ENCODE measurements around the gene GAK. TPM values are rescaled to one million over a fixed set of nuclear protein-coding genes. Genes with fewer than 3 reads are reported as not detected.

Gene GAK
- total RNA-seq, 1 donor from 2014 or later: 19.8 TPM

GRCh38 chr4:854356-854755, 77.8 kb downstream of the GAK start:
- peaks cover 37 to 40% (median 38%) of the 10 kb centered on the region in 3 donors for H3K36me3 ChIP-seq (ENCODE audit: control insufficient read depth in 3 of 3, insufficient read depth in 3 of 3, low read length in 3 of 3)
- H3K9ac ChIP-seq (ENCODE audit: low read depth in 1 of 3, low read length in 3 of 3): no peak overlapping the region
- no peak overlapping the region for H3K4me3 ChIP-seq (ENCODE audit: low read length in 3 of 3)
- no peaks in the 10 kb centered on the region for H3K27me3 ChIP-seq (ENCODE audit: control insufficient read depth in 3 of 3, insufficient read depth in 3 of 3, low read length in 3 of 3)
- no peaks in the 10 kb centered on the region for H3K9me3 ChIP-seq (ENCODE audit: control insufficient read depth in 3 of 3, low read length in 3 of 3)
- no peak overlapping the region for H3K27ac ChIP-seq (ENCODE audit: low read depth, low read length)
- H3K4me1 ChIP-seq (ENCODE audit: control insufficient read depth in 3 of 3, insufficient read depth in 3 of 3, low read length in 3 of 3): no peaks in the 10 kb centered on the region

- Histone ChIP-seq H3K4me3 (ENCODE audit: low read length in 3 of 3) (no peak overlapping the region), H3K9ac (ENCODE audit: low read depth in 1 of 3, low read length in 3 of 3) (no peak overlapping the region), H3K9me3 (ENCODE audit: control insufficient read depth in 3 of 3, low read length in 3 of 3) (no peaks in the 10 kb centered on the region), H3K27me3 (ENCODE audit: control insufficient read depth in 3 of 3, insufficient read depth in 3 of 3, low read length in 3 of 3) (no peaks in the 10 kb centered on the region), H3K36me3 (ENCODE audit: control insufficient read depth in 3 of 3, insufficient read depth in 3 of 3, low read length in 3 of 3) (peaks cover 33 to 34% (median 34%) of the 10 kb centered on the region in 3 donors), H3K4me1 (ENCODE audit: control insufficient read depth in 3 of 3, insufficient read depth in 3 of 3, low read length in 3 of 3) (no peaks in the 10 kb centered on the region), H3K27ac (ENCODE audit: low read depth, low read length) (no peak overlapping the region)
Measured at GRCh38 chr4:853416-853781, 78.7 kb downstream of the GAK start.

- Histone ChIP-seq H3K36me3 (ENCODE audit: control insufficient read depth in 3 of 3, insufficient read depth in 3 of 3, low read length in 3 of 3) (peaks cover 21 to 29% (median 27%) of the 10 kb centered on the region in 3 donors), H3K9ac (ENCODE audit: low read depth in 1 of 3, low read length in 3 of 3) (no peak overlapping the region), H3K27me3 (ENCODE audit: control insufficient read depth in 3 of 3, insufficient read depth in 3 of 3, low read length in 3 of 3) (no peaks in the 10 kb centered on the region), H3K27ac (ENCODE audit: low read depth, low read length) (no peak overlapping the region), H3K9me3 (ENCODE audit: control insufficient read depth in 3 of 3, low read length in 3 of 3) (no peaks in the 10 kb centered on the region), H3K4me3 (ENCODE audit: low read length in 3 of 3) (no peak overlapping the region), H3K4me1 (ENCODE audit: control insufficient read depth in 3 of 3, insufficient read depth in 3 of 3, low read length in 3 of 3) (no peaks in the 10 kb centered on the region)
Measured at GRCh38 chr4:851701-852430, 80.2 kb downstream of the GAK start.

- no peak overlapping the region for H3K27ac ChIP-seq (ENCODE audit: low read depth, low read length)
- H3K4me1 ChIP-seq (ENCODE audit: control insufficient read depth in 3 of 3, insufficient read depth in 3 of 3, low read length in 3 of 3): no peaks in the 10 kb centered on the region
- no peak overlapping the region for H3K9ac ChIP-seq (ENCODE audit: low read depth in 1 of 3, low read length in 3 of 3)
- no peaks in the 10 kb centered on the region for H3K9me3 ChIP-seq (ENCODE audit: control insufficient read depth in 3 of 3, low read length in 3 of 3)
- peaks cover 17 to 25% (median 23%) of the 10 kb centered on the region in 3 donors for H3K36me3 ChIP-seq (ENCODE audit: control insufficient read depth in 3 of 3, insufficient read depth in 3 of 3, low read length in 3 of 3)
- H3K4me3 ChIP-seq (ENCODE audit: low read length in 3 of 3): no peak overlapping the region
- no peaks in the 10 kb centered on the region for H3K27me3 ChIP-seq (ENCODE audit: control insufficient read depth in 3 of 3, insufficient read depth in 3 of 3, low read length in 3 of 3)
Measured at GRCh38 chr4:850323-850945, 81.7 kb downstream of the GAK start.

GRCh38 chr4:849478-850175, 82.5 kb downstream of the GAK start:
- Histone ChIP-seq H3K36me3 (ENCODE audit: control insufficient read depth in 3 of 3, insufficient read depth in 3 of 3, low read length in 3 of 3) (peaks cover 17 to 23% (median 20%) of the 10 kb centered on the region in 3 donors), H3K4me1 (ENCODE audit: control insufficient read depth in 3 of 3, insufficient read depth in 3 of 3, low read length in 3 of 3) (no peaks in the 10 kb centered on the region), H3K27me3 (ENCODE audit: control insufficient read depth in 3 of 3, insufficient read depth in 3 of 3, low read length in 3 of 3) (no peaks in the 10 kb centered on the region), H3K9me3 (ENCODE audit: control insufficient read depth in 3 of 3, low read length in 3 of 3) (no peaks in the 10 kb centered on the region), H3K27ac (ENCODE audit: low read depth, low read length) (no peak overlapping the region), H3K4me3 (ENCODE audit: low read length in 3 of 3) (no peak overlapping the region), H3K9ac (ENCODE audit: low read depth in 1 of 3, low read length in 3 of 3) (no peak overlapping the region)

GRCh38 chr4:848803-849477, 83.2 kb downstream of the GAK start:
- Histone ChIP-seq H3K9me3 (ENCODE audit: control insufficient read depth in 3 of 3, low read length in 3 of 3) (no peaks in the 10 kb centered on the region), H3K27me3 (ENCODE audit: control insufficient read depth in 3 of 3, insufficient read depth in 3 of 3, low read length in 3 of 3) (no peaks in the 10 kb centered on the region), H3K36me3 (ENCODE audit: control insufficient read depth in 3 of 3, insufficient read depth in 3 of 3, low read length in 3 of 3) (peaks cover 17 to 23% (median 18%) of the 10 kb centered on the region in 3 donors), H3K27ac (ENCODE audit: low read depth, low read length) (no peak overlapping the region), H3K4me1 (ENCODE audit: control insufficient read depth in 3 of 3, insufficient read depth in 3 of 3, low read length in 3 of 3) (no peaks in the 10 kb centered on the region), H3K9ac (ENCODE audit: low read depth in 1 of 3, low read length in 3 of 3) (no peak overlapping the region), H3K4me3 (ENCODE audit: low read length in 3 of 3) (no peak overlapping the region)

- H3K36me3 ChIP-seq (ENCODE audit: control insufficient read depth in 3 of 3, insufficient read depth in 3 of 3, low read length in 3 of 3): peaks cover 17 to 22% (median 18%) of the 10 kb centered on the region in 3 donors
- H3K4me1 ChIP-seq (ENCODE audit: control insufficient read depth in 3 of 3, insufficient read depth in 3 of 3, low read length in 3 of 3): no peaks in the 10 kb centered on the region
- H3K9ac ChIP-seq (ENCODE audit: low read depth in 1 of 3, low read length in 3 of 3): no peak overlapping the region
- no peaks in the 10 kb centered on the region for H3K9me3 ChIP-seq (ENCODE audit: control insufficient read depth in 3 of 3, low read length in 3 of 3)
- no peak overlapping the region for H3K27ac ChIP-seq (ENCODE audit: low read depth, low read length)
- H3K4me3 ChIP-seq (ENCODE audit: low read length in 3 of 3): no peak overlapping the region
- H3K27me3 ChIP-seq (ENCODE audit: control insufficient read depth in 3 of 3, insufficient read depth in 3 of 3, low read length in 3 of 3): no peaks in the 10 kb centered on the region
Measured at GRCh38 chr4:848307-848691, 83.8 kb downstream of the GAK start.

- H3K36me3 ChIP-seq (ENCODE audit: control insufficient read depth in 3 of 3, insufficient read depth in 3 of 3, low read length in 3 of 3): peaks cover 9 to 16% (median 14%) of the 10 kb centered on the region in 3 donors
Measured at GRCh38 chr4:845836-846251, 86.3 kb downstream of the GAK start.

GRCh38 chr4:845233-845835, 86.8 kb downstream of the GAK start:
- Histone ChIP-seq H3K4me1 (ENCODE audit: control insufficient read depth in 3 of 3, insufficient read depth in 3 of 3, low read length in 3 of 3) (no peaks in the 10 kb centered on the region), H3K36me3 (ENCODE audit: control insufficient read depth in 3 of 3, insufficient read depth in 3 of 3, low read length in 3 of 3) (peaks cover 6 to 15% (median 10%) of the 10 kb centered on the region in 3 donors), H3K27ac (ENCODE audit: low read depth, low read length) (no peak overlapping the region), H3K9ac (ENCODE audit: low read depth in 1 of 3, low read length in 3 of 3) (no peak overlapping the region), H3K9me3 (ENCODE audit: control insufficient read depth in 3 of 3, low read length in 3 of 3) (no peaks in the 10 kb centered on the region), H3K27me3 (ENCODE audit: control insufficient read depth in 3 of 3, insufficient read depth in 3 of 3, low read length in 3 of 3) (no peaks in the 10 kb centered on the region), H3K4me3 (ENCODE audit: low read length in 3 of 3) (no peak overlapping the region)

More at GRCh38 chr4:845836-846251, 86.3 kb downstream of the GAK start:
- H3K9ac ChIP-seq (ENCODE audit: low read depth in 1 of 3, low read length in 3 of 3): no peak overlapping the region
- H3K4me1 ChIP-seq (ENCODE audit: control insufficient read depth in 3 of 3, insufficient read depth in 3 of 3, low read length in 3 of 3): no peaks in the 10 kb centered on the region
- H3K9me3 ChIP-seq (ENCODE audit: control insufficient read depth in 3 of 3, low read length in 3 of 3): no peaks in the 10 kb centered on the region
- H3K27me3 ChIP-seq (ENCODE audit: control insufficient read depth in 3 of 3, insufficient read depth in 3 of 3, low read length in 3 of 3): no peaks in the 10 kb centered on the region
- H3K27ac ChIP-seq (ENCODE audit: low read depth, low read length): no peak overlapping the region
- no peak overlapping the region for H3K4me3 ChIP-seq (ENCODE audit: low read length in 3 of 3)
